Activated naive CD8-positive, alpha-beta T cell treated with anti-CD3 and anti-CD28 coated beads, Interleukin-2, amount 10 ng/mL, durations not matched to agents 7 days and 5 days (primary cell): ENCODE results near the gene SDF2. TPM values are rescaled to one million over a fixed set of nuclear protein-coding genes. Genes with fewer than 3 reads are reported as not detected.
A peak's percentile ranks its signal among the peaks of the same experiment; 100 is the strongest.
"Not testable (repeated sequence)": the region's sequence is repeated elsewhere in the genome, so short reads cannot be mapped to it uniquely, and the experiment has no call there.

Source experiments
- ATAC-seq: fragments of 150-1000 bp; cut with Tn5 transposase; one replicate; pipeline ENCODE4 v1.10.0; 2021; ENCODE audit warnings: low read depth, moderate library complexity
- POLR2A ChIA-PET: fragments of 350-600 bp; sonication (Branson Sonifier 250); formaldehyde crosslinking; loops from one replicate; lab custom pipeline; 2021; ENCODE audit warnings: antibody characterized with exemption; lab: Charles Lee
- DNase-seq: peaks from one replicate; pipeline ENCODE4 v3.0.0; 2021
- H3K27ac Mint-ChIP-seq: one replicate; pipeline ENCODE4 v1.8.0; 2022; ENCODE audit warnings: mild to moderate bottlenecking, mixed read lengths
- H3K27me3 Mint-ChIP-seq: one replicate; pipeline ENCODE4 v1.8.0; 2022; ENCODE audit warnings: mild to moderate bottlenecking, moderate library complexity, mixed read lengths
- H3K36me3 Mint-ChIP-seq: one replicate; pipeline ENCODE4 v1.8.0; 2021; ENCODE audit warnings: mild to moderate bottlenecking, mixed read lengths
- H3K4me1 Mint-ChIP-seq: one replicate; pipeline ENCODE4 v1.8.0; 2021; ENCODE audit warnings: mixed read lengths
- H3K4me3 Mint-ChIP-seq: one replicate; pipeline ENCODE4 v1.8.0; 2022; ENCODE audit warnings: mild to moderate bottlenecking, moderate library complexity, mixed read lengths
- H3K9me3 Mint-ChIP-seq: one replicate; pipeline ENCODE4 v1.8.0; 2021; ENCODE audit warnings: mixed read lengths
- total RNA-seq, 2 experiments: library from RNA; stranded (reverse); gene quantifications; one replicate each; pipeline ENCODE4 v1.2.3, GENCODE V29; 2021

The SDF2 gene
- total RNA-seq, 2 experiments from 2014 or later, result 47.3 to 50.1 TPM

DNA sequence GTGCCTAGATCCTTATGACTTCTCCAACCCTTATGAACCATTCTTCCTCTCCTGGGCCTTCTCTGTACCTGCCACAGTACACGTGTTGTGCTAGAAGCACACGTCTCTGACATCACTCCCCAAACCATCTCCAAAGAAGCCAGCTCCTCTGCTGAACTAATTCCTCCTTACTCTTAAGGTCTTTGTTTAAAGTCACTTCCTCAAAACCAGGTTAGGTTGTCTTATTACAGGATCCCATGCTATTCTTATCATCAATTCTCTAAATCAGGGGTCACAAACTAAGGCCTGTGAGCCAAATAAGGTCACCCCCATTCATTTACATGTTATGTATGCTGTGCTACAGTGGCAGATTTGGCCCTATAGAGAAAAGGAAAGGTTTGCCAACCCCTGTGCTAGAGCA, 4.3 kb upstream of the SDF2 start:
- POLR2A ChIA-PET, result no interaction called here
- Mint-ChIP-seq H3K4me3 (no peak overlapping the region), H3K36me3 (peaks cover 8% of the 10 kb centered on the region), H3K27ac (no peak overlapping the region), H3K4me1 (peaks cover 31% of the 10 kb centered on the region), H3K27me3 (no peaks in the 10 kb centered on the region), H3K9me3 (no peaks in the 10 kb centered on the region)
- DNase-seq (no peak), ATAC-seq (no peak)

- Mint-ChIP-seq H3K9me3 (no peaks in the 10 kb centered on the region), H3K4me1 (peaks cover 34% of the 10 kb centered on the region), H3K36me3 (peaks cover 18% of the 10 kb centered on the region), H3K27me3 (no peaks in the 10 kb centered on the region), H3K4me3 (peak overlapping the region; percentile 99), H3K27ac (peak overlapping the region; percentile 96)
- POLR2A ChIA-PET, result interaction anchor here (1.4 to 4.0 kb wide), 3 partner anchors 19 to 114 kb away, joined by 4 to 74 read pairs (median 21); partner anchors contain the start of genes BLTP2 and PROCA1
- DNase-seq, result no peak
- ATAC-seq, result no peak
Observed at GRCh38 chr17:28663723-28664122, 2.0 kb upstream of the SDF2 start.

DNA sequence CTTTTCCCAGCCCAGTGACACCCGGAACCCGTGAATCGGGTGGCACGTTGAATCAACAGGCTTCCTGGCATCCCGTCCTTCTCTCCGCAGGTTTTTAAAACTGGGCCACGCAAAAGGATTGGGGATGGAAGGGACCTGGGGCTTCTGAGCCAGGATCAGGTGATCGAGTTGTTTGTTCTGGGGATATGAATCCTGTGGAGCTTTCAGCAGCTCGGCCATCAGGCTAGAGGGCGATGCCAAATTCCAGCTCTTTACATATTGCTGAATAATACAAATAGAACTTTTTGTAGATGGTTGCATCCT, 772 bp upstream of the SDF2 start:
- Mint-ChIP-seq H3K27ac (peak overlapping the region; percentile 96), H3K4me1 (peaks cover 31% of the 10 kb centered on the region), H3K9me3 (no peaks in the 10 kb centered on the region), H3K27me3 (no peaks in the 10 kb centered on the region), H3K4me3 (peak overlapping the region; percentile 99), H3K36me3 (peaks cover 18% of the 10 kb centered on the region)
- DNase-seq (no peak), ATAC-seq (no peak)
- POLR2A ChIA-PET, result interaction anchor here (0.8 to 4.0 kb wide), 11 partner anchors 10 to 287 kb away, joined by 3 to 74 read pairs (median 4); partner anchors contain the start of genes BLTP2, PIGS, PROCA1 and RPL23A

- H3K4me3 Mint-ChIP-seq, H3K27me3 Mint-ChIP-seq, ATAC-seq, DNase-seq, POLR2A ChIA-PET, H3K9me3 Mint-ChIP-seq, H3K27ac Mint-ChIP-seq: not testable (repeated sequence)
- peaks cover 17% of the 10 kb centered on the region for H3K36me3 Mint-ChIP-seq
- H3K4me1 Mint-ChIP-seq, result peaks cover 23% of the 10 kb centered on the region
Observed at GRCh38 chr17:28659497-28659881, 2.2 kb downstream of the SDF2 start.

- ATAC-seq, H3K9me3 Mint-ChIP-seq, DNase-seq, POLR2A ChIA-PET, H3K27ac Mint-ChIP-seq, H3K4me3 Mint-ChIP-seq, H3K27me3 Mint-ChIP-seq: not testable (repeated sequence)
- Mint-ChIP-seq H3K4me1 (peaks cover 21% of the 10 kb centered on the region), H3K36me3 (peaks cover 17% of the 10 kb centered on the region)
Observed at GRCh38 chr17:28658766-28659496, 2.8 kb downstream of the SDF2 start.

DNA sequence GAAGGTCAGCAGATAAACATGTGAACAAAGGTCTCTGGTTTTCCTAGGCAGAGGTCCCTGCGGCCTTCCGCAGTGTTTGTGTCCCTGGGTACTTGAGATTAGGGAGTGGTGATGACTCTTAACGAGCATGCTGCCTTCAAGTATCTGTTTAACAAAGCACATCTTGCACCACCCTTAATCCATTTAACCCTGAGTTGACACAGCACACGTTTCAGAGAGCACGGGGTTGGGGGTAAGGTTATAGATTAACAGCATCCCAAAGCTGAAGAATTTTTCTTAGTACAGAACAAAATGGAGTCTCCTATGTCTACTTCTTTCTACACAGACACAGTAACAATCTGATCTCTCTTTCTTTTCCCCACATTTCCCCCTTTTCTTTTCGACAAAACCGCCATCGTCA, 3.4 kb downstream of the SDF2 start:
- H3K27me3 Mint-ChIP-seq, H3K27ac Mint-ChIP-seq, H3K9me3 Mint-ChIP-seq, DNase-seq, ATAC-seq, H3K4me3 Mint-ChIP-seq, POLR2A ChIA-PET: not testable (repeated sequence)
- H3K4me1 Mint-ChIP-seq, result peaks cover 16% of the 10 kb centered on the region
- H3K36me3 Mint-ChIP-seq, result peaks cover 15% of the 10 kb centered on the region

DNA sequence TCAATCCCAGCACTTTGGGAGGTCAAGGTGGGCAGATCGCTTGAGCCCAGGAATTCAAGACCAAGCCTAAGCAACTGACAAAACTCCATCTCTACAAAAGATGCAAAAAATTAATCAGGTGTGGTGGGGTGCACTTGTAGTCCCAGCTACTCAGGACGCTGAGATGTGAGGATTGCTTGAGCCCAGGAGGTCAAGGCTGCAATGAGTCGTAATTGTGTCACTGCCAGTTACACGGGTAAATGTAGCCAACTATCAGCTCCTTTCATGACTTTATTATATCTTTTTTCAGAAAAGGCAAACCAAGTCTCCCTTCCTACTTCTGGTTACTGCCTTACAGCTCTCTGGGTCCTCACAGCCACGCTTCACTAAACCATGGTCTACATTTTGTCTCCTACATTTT, 4.0 kb downstream of the SDF2 start:
- Mint-ChIP-seq H3K27me3 (no peaks in the 10 kb centered on the region), H3K27ac (no peak overlapping the region), H3K4me1 (peaks cover 11% of the 10 kb centered on the region), H3K9me3 (no peaks in the 10 kb centered on the region), H3K4me3 (no peak overlapping the region), H3K36me3 (peaks cover 15% of the 10 kb centered on the region)
- POLR2A ChIA-PET, result no interaction called here
- no peak for ATAC-seq
- DNase-seq, result no peak

- H3K9me3 Mint-ChIP-seq, result no peaks in the 10 kb centered on the region
- peaks cover 11% of the 10 kb centered on the region for H3K36me3 Mint-ChIP-seq
- no peak for DNase-seq
- peaks cover 4% of the 10 kb centered on the region for H3K4me1 Mint-ChIP-seq
- H3K27ac Mint-ChIP-seq, result no peak overlapping the region
- no peaks in the 10 kb centered on the region for H3K27me3 Mint-ChIP-seq
- H3K4me3 Mint-ChIP-seq, result no peak overlapping the region
- no peak for ATAC-seq
- POLR2A ChIA-PET, result interaction anchor here (1.1 kb wide), 1 partner anchor 10 kb away, joined by 3 read pairs; the partner anchor contains the start of gene BLTP2
Observed at GRCh38 chr17:28655160-28655559, 6.5 kb downstream of the SDF2 start.

DNA sequence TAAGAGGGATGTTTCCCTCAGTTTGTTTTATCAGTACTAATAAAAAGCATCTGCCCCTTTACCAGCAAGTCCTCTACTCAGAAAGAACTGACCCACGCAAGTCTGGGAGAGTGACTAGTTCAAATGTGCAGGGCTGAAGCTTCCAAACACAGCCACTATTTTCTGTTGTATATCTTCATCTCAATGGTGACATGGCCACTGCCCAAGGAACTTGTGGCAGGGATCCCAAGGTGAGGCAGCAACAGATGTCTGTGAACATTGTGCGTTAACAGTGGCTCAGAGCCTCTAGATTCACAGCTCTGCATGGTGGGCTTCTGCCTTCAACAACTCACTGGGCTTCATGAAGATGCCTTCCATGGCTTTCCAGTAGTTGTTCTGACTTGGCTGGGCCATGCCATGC, 13.0 kb downstream of the SDF2 start:
- no peak overlapping the region for H3K4me3 Mint-ChIP-seq
- H3K27me3 Mint-ChIP-seq, result no peaks in the 10 kb centered on the region

GRCh38 chr17:28646039-28646754, 15.5 kb downstream of the SDF2 start:
- DNase-seq, result no peak
- Mint-ChIP-seq H3K36me3 (peaks cover 11% of the 10 kb centered on the region), H3K4me1 (peaks cover 29% of the 10 kb centered on the region), H3K27ac (peak overlapping the region; percentile 91), H3K4me3 (peak overlapping the region; percentile 97), H3K27me3 (no peaks in the 10 kb centered on the region), H3K9me3 (no peaks in the 10 kb centered on the region)
- no peak for ATAC-seq
- POLR2A ChIA-PET, result interaction anchor here (1.0 to 6.6 kb wide), 8 partner anchors 16 to 304 kb away, joined by 3 to 74 read pairs (median 6); partner anchors contain the start of genes PROCA1, RPL23A, SDF2 and SUPT6H

More for the DNA sequence above, 13.0 kb downstream of the SDF2 start:
- POLR2A ChIA-PET, result interaction anchor here (1.0 to 1.5 kb wide), 2 partner anchors 14 to 71 kb away, joined by 4 to 5 read pairs; partner anchors contain the start of genes RPL23A, SDF2 and SUPT6H
- Mint-ChIP-seq H3K36me3 (peaks cover 2% of the 10 kb centered on the region), H3K4me1 (peaks cover 19% of the 10 kb centered on the region), H3K9me3 (no peaks in the 10 kb centered on the region), H3K27ac (no peak overlapping the region)
- DNase-seq (no peak), ATAC-seq (no peak)

GRCh38 chr17:28645576-28645939, 16.1 kb downstream of the SDF2 start:
- Mint-ChIP-seq H3K27me3 (no peaks in the 10 kb centered on the region), H3K36me3 (peaks cover 11% of the 10 kb centered on the region), H3K9me3 (no peaks in the 10 kb centered on the region), H3K4me1 (peaks cover 29% of the 10 kb centered on the region), H3K4me3 (peak overlapping the region; percentile 97), H3K27ac (peak overlapping the region; percentile 91)
- DNase-seq (no peak), ATAC-seq (no peak)
- POLR2A ChIA-PET, result interaction anchor here (0.5 to 6.6 kb wide), 16 partner anchors 9 to 306 kb away, joined by 3 to 74 read pairs (median 6); partner anchors contain the start of genes ALDOC, PHF12, PIGS and PROCA1

DNA sequence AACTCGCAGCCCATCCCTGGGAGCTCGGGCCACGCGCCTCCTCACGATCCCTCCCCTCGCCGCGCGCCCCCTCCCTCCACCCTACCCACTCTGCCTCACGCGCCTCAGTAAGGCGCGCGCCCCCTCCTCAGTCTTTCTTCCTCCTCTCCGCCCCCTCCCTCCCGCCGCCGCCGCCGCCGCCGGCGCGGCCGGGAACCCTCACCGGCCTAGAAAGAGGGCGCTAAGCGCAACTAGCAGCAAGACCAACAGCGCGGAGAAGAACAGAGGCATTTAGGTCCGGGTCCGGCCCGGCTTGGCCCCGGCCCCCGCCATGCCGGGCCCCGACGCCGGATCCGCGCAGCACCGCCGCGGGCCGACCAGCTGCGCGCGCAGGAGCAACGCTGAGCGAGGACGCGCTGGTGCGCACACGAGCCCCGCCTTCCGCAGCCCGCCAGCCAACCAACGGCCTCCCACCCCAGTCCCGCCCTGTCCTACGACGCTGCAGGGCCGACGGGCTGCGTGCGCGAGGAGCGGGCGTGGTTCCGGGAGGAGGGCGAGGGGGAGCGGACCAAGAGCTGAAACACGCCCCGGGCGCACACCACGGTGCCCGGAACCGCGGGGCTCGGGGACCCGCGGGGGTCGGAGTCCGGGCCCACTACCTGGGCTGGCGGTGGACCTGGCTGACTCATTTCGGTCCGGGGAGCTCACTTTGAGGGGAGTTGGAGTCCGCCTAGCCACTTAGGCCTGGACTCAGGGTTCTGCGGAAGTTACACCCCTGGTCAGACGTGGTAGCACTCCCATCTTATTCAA, 16.7 kb downstream of the SDF2 start, which contains the start of gene BLTP2:
Gene BLTP2, minus strand, starts transcription at position 372 of the 789 bp plus-strand sequence. Its CDS starts 102 bp downstream, at position 270.
- Mint-ChIP-seq H3K9me3 (no peaks in the 10 kb centered on the region), H3K36me3 (peaks cover 14% of the 10 kb centered on the region), H3K27ac (peak within 1 kb of the TSS; percentile 91), H3K4me1 (peaks cover 30% of the 10 kb centered on the region), H3K27me3 (no peaks in the 10 kb centered on the region), H3K4me3 (peak within 1 kb of the TSS; percentile 97)
- POLR2A ChIA-PET, result interaction anchor here (0.5 to 6.6 kb wide), 19 partner anchors 9 to 306 kb away, joined by 3 to 74 read pairs (median 6); partner anchors contain the start of genes ALDOC, PHF12, PIGS and PROCA1
- ATAC-seq (peak; percentile 98), DNase-seq (peak; percentile 94)
